ENCODE measurements around the gene LRRC46.

The LRRC46 gene

GRCh38 chr17:47875011-47875985 lies 43.8 kb downstream of the LRRC46 start:
- DNase-seq (ENCODE audit: low read depth in 2 of 2) = no peak

- no peak for DNase-seq (ENCODE audit: low read depth in 2 of 2)
These were observed 46.0 kb downstream of the LRRC46 start for GRCh38 chr17:47877368-47878034.

GRCh38 chr17:47878203-47879027 lies 46.9 kb downstream of the LRRC46 start:
- no peak for DNase-seq (ENCODE audit: low read depth in 2 of 2)

GRCh38 chr17:47879028-47879585 lies 47.6 kb downstream of the LRRC46 start:
- no peak for DNase-seq (ENCODE audit: low read depth in 2 of 2)

GRCh38 chr17:47879776-47880454 lies 48.4 kb downstream of the LRRC46 start:
- DNase-seq (ENCODE audit: low read depth in 2 of 2) = no peak

GRCh38 chr17:47882247-47882646 lies 50.8 kb downstream of the LRRC46 start:
- DNase-seq (ENCODE audit: low read depth in 2 of 2) = no peak

- DNase-seq (ENCODE audit: low read depth in 2 of 2) = no peak
These were observed 51.5 kb downstream of the LRRC46 start for GRCh38 chr17:47882695-47883588.

GRCh38 chr17:47883589-47884426 lies 52.3 kb downstream of the LRRC46 start:
- no peak for DNase-seq (ENCODE audit: low read depth in 2 of 2)

- no peak for DNase-seq (ENCODE audit: low read depth in 2 of 2)
These were observed 52.9 kb downstream of the LRRC46 start for GRCh38 chr17:47884427-47884740.

GRCh38 chr17:47884905-47885730 lies 53.6 kb downstream of the LRRC46 start:
- DNase-seq (ENCODE audit: low read depth in 2 of 2) = no peak
